Stimulated activated CD8-positive, alpha-beta memory T cell treated with anti-CD3 and anti-CD28 coated beads, Interleukin-12 subunit alpha, Interleukin-12 subunit beta, amount 100 ng/mL, for 4 hours (primary cell): ENCODE results near the gene OR7D4.
"Not testable (repeated sequence)": the region's sequence is repeated elsewhere in the genome, so short reads cannot be mapped to it uniquely, and the experiment has no call there.

Experiments
- DNase-seq: peaks from one replicate; pipeline ENCODE4 v3.0.0-alpha.2; 2020; ENCODE audit warnings: low read depth

Gene OR7D4

GRCh38 chr19:9219489-9219888, at the start of gene OR7D4:
Gene OR7D4 (minus strand): TSS chr19:9219589. CDS start chr19:9214837, 4,752 bp downstream.
- DNase-seq = no peak

- no peak for DNase-seq
Observed at GRCh38 chr19:9251236-9251635, 31.8 kb upstream of the OR7D4 start.

GRCh38 chr19:9250630-9251029, 31.2 kb upstream of the OR7D4 start, which contains the start of gene OR7E24:
Gene OR7E24 (plus strand): TSS chr19:9250930. CDS start chr19:9251044, 114 bp downstream.
- DNase-seq = no peak

- peak; percentile 30 for DNase-seq
Observed at GRCh38 chr19:9205501-9206113, 13.8 kb downstream of the OR7D4 start.

GRCh38 chr19:9198044-9198443, 21.3 kb downstream of the OR7D4 start:
- not testable (repeated sequence) for DNase-seq

- no peak for DNase-seq
Observed at GRCh38 chr19:9189535-9189934, 29.9 kb downstream of the OR7D4 start.

GRCh38 chr19:9187191-9187590, 32.2 kb downstream of the OR7D4 start:
- no peak for DNase-seq

GRCh38 chr19:9183000-9183399, 36.4 kb downstream of the OR7D4 start:
- DNase-seq = no peak

- no peak for DNase-seq
Observed at GRCh38 chr19:9178901-9179300, 40.5 kb downstream of the OR7D4 start, which contains the start of gene OR7D2. Gene OR7D2 (plus strand): TSS chr19:9178979. CDS start chr19:9185782, 6,803 bp downstream.

- no peak for DNase-seq
Observed at GRCh38 chr19:9175326-9175725, 44.1 kb downstream of the OR7D4 start.

- DNase-seq = no peak
Observed at GRCh38 chr19:9171393-9171991, 47.9 kb downstream of the OR7D4 start.

- DNase-seq = no peak
Observed at GRCh38 chr19:9166846-9167245, 52.5 kb downstream of the OR7D4 start.

- no peak for DNase-seq
Observed at GRCh38 chr19:9165261-9165660, 54.1 kb downstream of the OR7D4 start.

- DNase-seq = no peak
Observed at GRCh38 chr19:9161427-9161826, 58.0 kb downstream of the OR7D4 start.
